PC-3 (cell line): ENCODE results near the gene AP3B2. TPM values are rescaled to one million over a fixed set of nuclear protein-coding genes. Genes with fewer than 3 reads are reported as not detected.

Source experiments
- ATAC-seq: fragments of 200-7000 bp; cut with Tn5 transposase; 2 replicates; pipeline ENCODE4 v1.9.1; 2020; ENCODE audit warnings: mild to moderate bottlenecking, moderate library complexity
- BruUV-seq: library from RNA; stranded (reverse); fragments of 400-500 nt; replicated peaks from 2 replicates; lab custom pipeline; 2021; lab: Mats Ljungman, UMichigan
- CTCF ChIA-PET: fragments of 300-600 bp; sonication (Branson Sonifier 250); formaldehyde crosslinking; loops from one replicate; lab custom pipeline; 2022; ENCODE audit warnings: antibody characterized with exemption; lab: Charles Lee
- POLR2A ChIA-PET: fragments of 300-600 bp; sonication (Branson Sonifier 250); formaldehyde crosslinking; loops from one replicate; lab custom pipeline; 2022; ENCODE audit warnings: antibody characterized with exemption; ENCODE audit not compliant: unreplicated experiment; lab: Charles Lee
- DNase-seq: peaks from one replicate; pipeline ENCODE4 v3.0.0-alpha.2; 2015
- H2AFZ ChIP-seq: fragments of 300-600 bp; sonication (generic); 2 replicates; pipeline ENCODE4 v1.6.0; 2016; ENCODE audit warnings: antibody characterized with exemption, low read length
- H3F3A ChIP-seq: fragments of 300-600 bp; sonication (generic); one replicate; pipeline ENCODE4 v1.6.0; 2017; ENCODE audit warnings: antibody characterized with exemption, low read length, control low read depth, mild to moderate bottlenecking; ENCODE audit not compliant: unreplicated experiment
- H3K27ac ChIP-seq: fragments of 300-600 bp; sonication (generic); 2 replicates; pipeline ENCODE4 v1.5.1; 2016; ENCODE audit warnings: mild to moderate bottlenecking, low read length
- H3K27me3 ChIP-seq: fragments of 300-600 bp; sonication (generic); 2 replicates; pipeline ENCODE4 v1.6.1; 2016; ENCODE audit warnings: low read length, mixed read lengths
- H3K36me3 ChIP-seq: fragments of 300-600 bp; sonication (generic); 2 replicates; pipeline ENCODE4 v1.6.1; 2016; ENCODE audit warnings: low read depth, mixed run types, low read length, mixed read lengths
- H3K4me1 ChIP-seq: fragments of 300-600 bp; sonication (generic); 2 replicates; pipeline ENCODE4 v1.5.1; 2016; ENCODE audit warnings: low read length; ENCODE audit not compliant: insufficient read depth
- H3K4me2 ChIP-seq: fragments of 300-600 bp; sonication (generic); 2 replicates; pipeline ENCODE4 v1.6.0; 2016; ENCODE audit warnings: low read length
- H3K4me3 ChIP-seq: fragments of 300-600 bp; sonication (generic); 2 replicates; pipeline ENCODE4 v1.5.1; 2016; ENCODE audit warnings: mild to moderate bottlenecking, low read length, mixed read lengths
- H3K79me2 ChIP-seq: fragments of 300-600 bp; sonication (generic); 2 replicates; pipeline ENCODE4 v1.6.1; 2017; ENCODE audit warnings: low read length, mixed read lengths
- H3K9ac ChIP-seq: fragments of 300-600 bp; sonication (generic); 2 replicates; pipeline ENCODE4 v1.6.0; 2016; ENCODE audit warnings: mild to moderate bottlenecking, low read length
- H3K9me2 ChIP-seq: fragments of 300-600 bp; sonication (generic); replicated peaks from 2 replicates; pipeline ENCODE4 v1.6.1; 2016; ENCODE audit warnings: mixed run types, low read length, mixed read lengths
- H3K9me3 ChIP-seq: fragments of 300-600 bp; sonication (generic); 2 replicates; pipeline ENCODE4 v1.6.1; 2016; ENCODE audit warnings: low read length, mixed read lengths
- H4K20me1 ChIP-seq: fragments of 300-600 bp; sonication (generic); 2 replicates; pipeline ENCODE4 v1.6.1; 2016; ENCODE audit warnings: low read length, mixed read lengths
- EZH2 ChIP-seq: fragments of 300-600 bp; sonication (generic); IDR thresholded peaks from one replicate; pipeline ENCODE4 v1.6.1; 2017; ENCODE audit warnings: antibody characterized with exemption, mild to moderate bottlenecking, low read length; ENCODE audit not compliant: unreplicated experiment
- EZH2phosphoT487 ChIP-seq: fragments of 300-600 bp; sonication (generic); IDR thresholded peaks from 2 replicates; pipeline ENCODE4 v1.6.1; 2018; ENCODE audit warnings: mild to moderate bottlenecking, antibody characterized with exemption, low read length, borderline replicate concordance
- intact Hi-C: fragments of 100-400 bp; cut with micrococcal nuclease; formaldehyde crosslinking; loops from 2 replicates; pipeline ENCODE4 v1.9.0; 2023
- total RNA-seq: library from RNA; depleted of rRNA; stranded (reverse); fragments of >200 nt; gene quantifications from 2 replicates; pipeline ENCODE4 v1.2.3, GENCODE V29; 2014
- TF ChIP-seq, protein P1 (sequence below): fragments of 300-600 bp; sonication (generic); conservative IDR thresholded peaks from 2 replicates; pipeline ENCODE4 v1.5.1; 2017; ENCODE audit warnings: antibody characterized with exemption, low read depth, mild to moderate bottlenecking, low read length

Gene AP3B2
- total RNA-seq, 1 experiment from 2014 or later: 0.47 TPM

DNA sequence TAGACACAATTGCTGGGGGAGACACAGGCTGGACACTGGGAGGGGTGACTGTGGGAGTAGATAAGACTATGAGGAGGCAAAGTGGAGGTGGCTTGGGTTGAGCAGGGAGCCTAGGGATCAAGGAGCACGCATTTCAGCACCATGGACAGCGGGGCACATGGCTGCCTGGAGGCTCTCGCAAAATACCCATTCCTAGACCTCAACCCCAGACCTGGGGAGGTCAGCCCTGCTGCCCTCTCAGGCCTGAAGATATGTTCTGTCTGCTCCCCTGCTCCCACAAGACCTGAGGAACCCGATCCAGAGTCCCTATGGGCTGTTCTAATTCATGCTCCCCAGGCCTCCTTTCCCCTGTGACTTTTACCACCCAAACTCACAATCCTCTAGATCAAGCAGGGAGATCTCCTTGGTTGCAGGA is 46.5 kb downstream of the AP3B2 start:
- Histone ChIP-seq H3K9ac (no peak overlapping the region), H3K4me1 (no peaks in the 10 kb centered on the region), H3K4me2 (no peak overlapping the region), H3K9me2 (no peaks in the 10 kb centered on the region), H3K36me3 (no peaks in the 10 kb centered on the region), H3F3A (no peaks in the 10 kb centered on the region), H2AFZ (no peak overlapping the region), H4K20me1 (no peaks in the 10 kb centered on the region), H3K27ac (no peak overlapping the region), H3K27me3 (peaks cover 7% of the 10 kb centered on the region), H3K79me2 (no peaks in the 10 kb centered on the region), H3K4me3 (no peak overlapping the region), H3K9me3 (no peaks in the 10 kb centered on the region)
- peak; percentile 48 for DNase-seq
- intact Hi-C loops: no loop called here
- TF ChIP-seq, protein P1, sequence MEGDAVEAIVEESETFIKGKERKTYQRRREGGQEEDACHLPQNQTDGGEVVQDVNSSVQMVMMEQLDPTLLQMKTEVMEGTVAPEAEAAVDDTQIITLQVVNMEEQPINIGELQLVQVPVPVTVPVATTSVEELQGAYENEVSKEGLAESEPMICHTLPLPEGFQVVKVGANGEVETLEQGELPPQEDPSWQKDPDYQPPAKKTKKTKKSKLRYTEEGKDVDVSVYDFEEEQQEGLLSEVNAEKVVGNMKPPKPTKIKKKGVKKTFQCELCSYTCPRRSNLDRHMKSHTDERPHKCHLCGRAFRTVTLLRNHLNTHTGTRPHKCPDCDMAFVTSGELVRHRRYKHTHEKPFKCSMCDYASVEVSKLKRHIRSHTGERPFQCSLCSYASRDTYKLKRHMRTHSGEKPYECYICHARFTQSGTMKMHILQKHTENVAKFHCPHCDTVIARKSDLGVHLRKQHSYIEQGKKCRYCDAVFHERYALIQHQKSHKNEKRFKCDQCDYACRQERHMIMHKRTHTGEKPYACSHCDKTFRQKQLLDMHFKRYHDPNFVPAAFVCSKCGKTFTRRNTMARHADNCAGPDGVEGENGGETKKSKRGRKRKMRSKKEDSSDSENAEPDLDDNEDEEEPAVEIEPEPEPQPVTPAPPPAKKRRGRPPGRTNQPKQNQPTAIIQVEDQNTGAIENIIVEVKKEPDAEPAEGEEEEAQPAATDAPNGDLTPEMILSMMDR: no peak
- TF ChIP-seq EZH2phosphoT487 (no peak), EZH2 (no peak)
- ChIA-PET POLR2A (no interaction called here), CTCF (no interaction called here)
- no peak for ATAC-seq
- no TSS peak for BruUV-seq

DNA sequence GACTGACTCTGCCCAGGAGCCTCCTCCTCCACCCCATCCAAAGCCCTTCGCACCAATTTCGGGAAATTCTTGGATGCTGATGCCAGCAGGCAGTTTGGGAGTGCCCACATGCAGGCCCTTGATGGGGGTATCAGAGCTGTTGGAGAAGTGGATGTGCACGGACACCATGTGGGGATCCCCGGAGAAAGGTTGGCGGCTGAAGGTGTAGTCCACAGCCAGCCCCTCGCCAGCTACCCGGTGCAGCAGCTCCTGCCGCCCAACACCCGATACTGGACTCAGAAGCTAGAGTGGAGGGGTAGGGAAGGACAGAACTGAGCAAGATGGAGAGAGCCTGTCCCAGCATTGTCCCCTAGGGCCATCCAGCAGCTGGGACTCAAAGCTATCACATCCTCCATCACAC is 47.0 kb downstream of the AP3B2 start:
- no peaks in the 10 kb centered on the region for H3K79me2 ChIP-seq
- H3K9me3 ChIP-seq: no peaks in the 10 kb centered on the region
- no peak overlapping the region for H3K27ac ChIP-seq
- ChIA-PET CTCF (no interaction called here), POLR2A (no interaction called here)
- H3F3A ChIP-seq: no peaks in the 10 kb centered on the region
- H3K4me1 ChIP-seq: no peaks in the 10 kb centered on the region
- intact Hi-C loops: no loop called here
- no peaks in the 10 kb centered on the region for H4K20me1 ChIP-seq
- H3K27me3 ChIP-seq: peaks cover 10% of the 10 kb centered on the region
- DNase-seq (no peak), ATAC-seq (no peak)
- no peak overlapping the region for H3K4me2 ChIP-seq
- no peak overlapping the region for H3K4me3 ChIP-seq
- no peaks in the 10 kb centered on the region for H3K36me3 ChIP-seq
- no peak for TF ChIP-seq EZH2
- TF ChIP-seq, protein P1: no peak
- no peak for TF ChIP-seq EZH2phosphoT487
- BruUV-seq: no TSS peak
- no peak overlapping the region for H3K9ac ChIP-seq
- H2AFZ ChIP-seq: no peak overlapping the region
- no peaks in the 10 kb centered on the region for H3K9me2 ChIP-seq

DNA sequence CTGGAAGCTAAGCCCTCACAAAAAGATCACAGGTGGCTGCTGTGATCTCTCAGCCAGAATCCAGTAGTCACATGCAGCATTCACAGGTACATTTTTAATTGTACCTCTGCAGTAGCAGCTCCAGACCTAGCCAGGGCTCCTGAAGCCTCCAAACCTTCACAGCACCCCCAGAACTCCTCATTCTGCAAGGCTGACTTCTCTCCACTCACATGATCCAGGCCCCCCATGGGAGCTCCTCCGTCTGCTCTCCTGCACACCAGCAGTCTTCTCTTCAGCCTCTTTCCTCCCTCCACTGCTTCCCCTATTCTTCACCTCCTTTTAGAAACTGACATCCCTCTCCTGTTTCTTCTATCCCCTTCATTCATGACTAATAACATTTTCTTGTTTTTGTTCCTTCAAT is 49.3 kb downstream of the AP3B2 start:
- intact Hi-C loops: no loop called here
- no peaks in the 10 kb centered on the region for H3K9me3 ChIP-seq
- no peaks in the 10 kb centered on the region for H4K20me1 ChIP-seq
- ATAC-seq: no peak
- DNase-seq: no peak
- no peaks in the 10 kb centered on the region for H3K4me1 ChIP-seq
- TF ChIP-seq, protein P1: no peak
- TF ChIP-seq EZH2phosphoT487 (no peak), EZH2 (no peak)
- H3K4me3 ChIP-seq: no peak overlapping the region
- H3F3A ChIP-seq: no peaks in the 10 kb centered on the region
- H3K36me3 ChIP-seq: no peaks in the 10 kb centered on the region
- no peaks in the 10 kb centered on the region for H3K9me2 ChIP-seq
- ChIA-PET POLR2A (no interaction called here), CTCF (no interaction called here)
- no peak overlapping the region for H3K27ac ChIP-seq
- no peak overlapping the region for H3K4me2 ChIP-seq
- no peak overlapping the region for H3K9ac ChIP-seq
- no peak overlapping the region for H2AFZ ChIP-seq
- BruUV-seq: no TSS peak
- H3K79me2 ChIP-seq: no peaks in the 10 kb centered on the region
- H3K27me3 ChIP-seq: peaks cover 5% of the 10 kb centered on the region; the same call in 1 of the 2 replicates
